Stomach (tissue), 9 donors: ENCODE data around the gene DPYD. TPM values are rescaled to one million over a fixed set of nuclear protein-coding genes. Genes with fewer than 3 reads are reported as not detected.

Experiments used
- DNase-seq, 2 donors: peaks; one replicate each; pipeline versions ENCODE4 v3.0.0 to v3.0.0-alpha.2; 2013 to 2019
- H3K27ac ChIP-seq, 5 donors: fragments of 200-600 bp in 4 of 5; sonication (generic) in 4 of 5; one replicate each; pipeline ENCODE4 v1.5.1; 2013 to 2019; ENCODE audit warnings: mild to moderate bottlenecking in 1 of 5, moderate library complexity in 1 of 5
- H3K27me3 ChIP-seq, 3 donors: fragments of 200-600 bp; sonication (generic); one replicate each; pipeline ENCODE4 v1.5.1; 2017 to 2019; ENCODE audit warnings: mixed run types in 1 of 3
- H3K36me3 ChIP-seq, 4 donors: fragments of 200-600 bp; sonication (generic); 1 replicate in 3 of 4; 2 replicates in 1 of 4; pipeline ENCODE4 v1.5.1; 2016 to 2019
- H3K4me1 ChIP-seq, 4 donors: fragments of 200-600 bp; sonication (generic); one replicate each; pipeline ENCODE4 v1.5.1; 2016 to 2019
- H3K4me3 ChIP-seq, 4 donors: fragments of 200-600 bp; sonication (generic) in 3 of 4; one replicate each; pipeline ENCODE4 v1.5.1; 2016 to 2019; ENCODE audit warnings: mild to moderate bottlenecking in 1 of 4
- H3K9me3 ChIP-seq, 4 donors: fragments of 200-600 bp; sonication (generic); one replicate each; pipeline ENCODE4 v1.5.1; 2016 to 2019
- EP300 ChIP-seq: sonication (generic); formaldehyde crosslinking; IDR thresholded peaks from one replicate; pipeline ENCODE4 v1.6.1; 2017; ENCODE audit warnings: antibody characterized with exemption
- POLR2A ChIP-seq, 4 donors: fragments of 450-650 bp; IDR thresholded peaks; one replicate each; pipeline ENCODE4 v1.6.1; 2016; ENCODE audit warnings: antibody characterized with exemption in 4 of 4, control low read depth in 2 of 4, mild to moderate bottlenecking in 1 of 4, moderate library complexity in 1 of 4
- POLR2AphosphoS5 ChIP-seq, 3 donors: sonication (generic); formaldehyde crosslinking; IDR thresholded peaks; one replicate each; pipeline ENCODE4 v1.6.1; 2016; ENCODE audit warnings: antibody characterized with exemption in 3 of 3
- WGBS, 5 donors: extraction: QIAGEN DNeasy Blood & Tissue Kit in 3 of 5; methylation state at CpG; one replicate each; pipeline versions ENCODE4 v1.1.5 to v1.1.7; 2013 to 2018; 5-methylcytosine and 5-hydroxymethylcytosine counted together
- intact Hi-C: fragments of 100-400 bp; cut with DNase I; formaldehyde crosslinking; loops from one replicate; pipeline ENCODE4 v1.15.1; 2023; ENCODE audit warnings: low total_unique reads
- polyA plus RNA-seq, 3 donors: library from polyadenylated mRNA; stranded (reverse); fragments of 200-250 nt; gene quantifications; one replicate each; pipeline ENCODE4 v1.2.3, GENCODE V29; 2013
- total RNA-seq, 5 donors: library from RNA; depleted of rRNA; stranded (reverse); fragments of >200 nt; gene quantifications; one replicate each; pipeline versions ENCODE4 v1.1.0 to v1.2.3, GENCODE V29; 2014 to 2016
- TF ChIP-seq, protein P1 (sequence below), 7 experiments: fragments of 450-650 bp in 4 of 7; fragments of 200-600 bp in 3 of 7; sonication (generic) in 3 of 7; IDR thresholded peaks; one replicate each; pipeline ENCODE4 v1.5.1; 2016 to 2019; ENCODE audit warnings: antibody characterized with exemption in 7 of 7, control low read depth in 2 of 7, mild to moderate bottlenecking in 1 of 7
- donor health status: healthy with polysubstance abuse.
- donor health status: Bipolar disorder and iron deficiency.
- donor health status: healthy.

Gene DPYD
- total and polyA plus RNA-seq, 8 donors = 7.5 to 58.2 (median 18.2) TPM

DNA sequence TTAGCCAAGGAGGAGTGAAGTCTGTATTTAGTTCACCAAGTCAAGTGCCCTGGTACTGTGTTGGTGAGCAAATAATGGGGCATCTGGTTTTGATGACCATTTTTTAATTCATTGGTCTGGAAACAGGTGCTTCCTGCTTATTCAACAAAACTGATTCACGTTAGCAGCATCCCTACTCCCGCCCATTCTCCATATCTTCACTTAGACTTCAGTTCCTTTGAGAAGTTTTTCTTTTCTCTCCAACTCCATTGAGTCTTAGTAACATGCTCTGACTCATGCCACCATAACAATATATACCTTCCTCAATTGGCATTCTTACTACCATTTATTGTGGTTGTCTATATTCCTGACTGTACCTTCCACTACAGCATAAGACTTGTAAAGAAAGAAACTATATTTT, 468.9 kb downstream of the DPYD start:
- H3K36me3 ChIP-seq = peaks cover 0 to 7% (median 4%) of the 10 kb centered on the region in 4 donors
- no peak overlapping the region for H3K27ac ChIP-seq
- no peak for DNase-seq
- WGBS, 5 donors = 81 to 91% (median 89%) methylated on average over 2 of the region's 2 CpGs
- no peak overlapping the region for H3K4me3 ChIP-seq
- intact Hi-C loops = no loop called here
- TF ChIP-seq POLR2A (IDR thresholded peaks at IDR 0.05) (no peak), EP300 (no peak), POLR2AphosphoS5 (IDR thresholded peaks at IDR 0.05) (no peak)
- TF ChIP-seq, protein P1, sequence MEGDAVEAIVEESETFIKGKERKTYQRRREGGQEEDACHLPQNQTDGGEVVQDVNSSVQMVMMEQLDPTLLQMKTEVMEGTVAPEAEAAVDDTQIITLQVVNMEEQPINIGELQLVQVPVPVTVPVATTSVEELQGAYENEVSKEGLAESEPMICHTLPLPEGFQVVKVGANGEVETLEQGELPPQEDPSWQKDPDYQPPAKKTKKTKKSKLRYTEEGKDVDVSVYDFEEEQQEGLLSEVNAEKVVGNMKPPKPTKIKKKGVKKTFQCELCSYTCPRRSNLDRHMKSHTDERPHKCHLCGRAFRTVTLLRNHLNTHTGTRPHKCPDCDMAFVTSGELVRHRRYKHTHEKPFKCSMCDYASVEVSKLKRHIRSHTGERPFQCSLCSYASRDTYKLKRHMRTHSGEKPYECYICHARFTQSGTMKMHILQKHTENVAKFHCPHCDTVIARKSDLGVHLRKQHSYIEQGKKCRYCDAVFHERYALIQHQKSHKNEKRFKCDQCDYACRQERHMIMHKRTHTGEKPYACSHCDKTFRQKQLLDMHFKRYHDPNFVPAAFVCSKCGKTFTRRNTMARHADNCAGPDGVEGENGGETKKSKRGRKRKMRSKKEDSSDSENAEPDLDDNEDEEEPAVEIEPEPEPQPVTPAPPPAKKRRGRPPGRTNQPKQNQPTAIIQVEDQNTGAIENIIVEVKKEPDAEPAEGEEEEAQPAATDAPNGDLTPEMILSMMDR (IDR thresholded peaks at IDR 0.05) = no peak
- no peaks in the 10 kb centered on the region for H3K9me3 ChIP-seq
- no peaks in the 10 kb centered on the region for H3K27me3 ChIP-seq
- H3K4me1 ChIP-seq = peaks cover 0 to 7% (median 0%) of the 10 kb centered on the region in 4 donors

GRCh38 chr1:97451046-97451826, 469.6 kb downstream of the DPYD start:
- intact Hi-C loops = no loop called here
- Histone ChIP-seq H3K9me3 (no peaks in the 10 kb centered on the region), H3K27me3 (no peaks in the 10 kb centered on the region), H3K27ac (no peak overlapping the region), H3K4me3 (no peak overlapping the region), H3K36me3 (peaks cover 0 to 7% (median 4%) of the 10 kb centered on the region in 4 donors), H3K4me1 (peaks cover 0 to 7% (median 0%) of the 10 kb centered on the region in 4 donors)
- no peak for DNase-seq
- 88 to 92% (median 89%) methylated on average over 7 of the region's 7 CpGs for WGBS, 5 donors
- TF ChIP-seq POLR2A (IDR thresholded peaks at IDR 0.05) = no peak
- TF ChIP-seq, protein P1 (IDR thresholded peaks at IDR 0.05) = no peak
- TF ChIP-seq EP300 = no peak
- no peak for TF ChIP-seq POLR2AphosphoS5 (IDR thresholded peaks at IDR 0.05)

DNA sequence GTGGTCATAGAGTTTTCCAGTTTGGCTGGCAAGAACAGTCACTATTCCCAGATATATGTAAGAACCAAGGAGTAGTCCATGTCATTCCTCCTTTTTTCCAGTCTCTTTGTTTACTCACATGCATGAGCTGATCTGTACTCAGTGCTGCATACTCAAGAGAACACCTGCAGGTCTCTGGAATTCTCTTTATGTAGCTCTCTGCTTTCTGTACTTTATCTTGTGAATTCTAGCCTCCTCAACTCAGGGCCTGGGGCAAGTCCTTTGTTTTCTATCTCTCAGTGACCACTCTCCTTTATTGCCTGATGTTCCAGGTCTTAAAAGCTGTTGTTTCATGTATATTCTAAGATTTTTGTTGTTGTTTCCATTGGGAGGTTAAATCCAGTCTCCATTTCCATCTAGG, 478.9 kb downstream of the DPYD start:
- H3K27me3 ChIP-seq = no peaks in the 10 kb centered on the region

GRCh38 chr1:97433824-97434177, 487.0 kb downstream of the DPYD start:
- no peak overlapping the region for H3K27ac ChIP-seq
- intact Hi-C loops = no loop called here
- H3K27me3 ChIP-seq = no peaks in the 10 kb centered on the region
- no peaks in the 10 kb centered on the region for H3K36me3 ChIP-seq
- H3K4me1 ChIP-seq = no peaks in the 10 kb centered on the region
- no peak overlapping the region for H3K4me3 ChIP-seq
- no peaks in the 10 kb centered on the region for H3K9me3 ChIP-seq
- DNase-seq = no peak
- TF ChIP-seq, protein P1 (IDR thresholded peaks at IDR 0.05) = no peak
- no peak for TF ChIP-seq POLR2AphosphoS5 (IDR thresholded peaks at IDR 0.05)
- 59 to 81% (median 75%) methylated on average over 2 of the region's 2 CpGs for WGBS, 5 donors

More for the DNA sequence above, 478.9 kb downstream of the DPYD start:
- no peaks in the 10 kb centered on the region for H3K4me1 ChIP-seq
- no peaks in the 10 kb centered on the region for H3K9me3 ChIP-seq
- TF ChIP-seq POLR2A (IDR thresholded peaks at IDR 0.05) = no peak
- TF ChIP-seq POLR2AphosphoS5 (IDR thresholded peaks at IDR 0.05) = no peak
- TF ChIP-seq, protein P1 (IDR thresholded peaks at IDR 0.05) = no peak
- no peak for TF ChIP-seq EP300
- H3K4me3 ChIP-seq = no peak overlapping the region
- H3K36me3 ChIP-seq = no peaks in the 10 kb centered on the region
- no peak overlapping the region for H3K27ac ChIP-seq
- intact Hi-C loops = no loop called here
- DNase-seq = no peak
